WI38 (cell line): Measurements from ENCODE around the gene SMC6.

ENCODE experiments used
- H3K4me3 ChIP-seq: 2 replicates; pipeline ENCODE4 v1.5.1; 2011; ENCODE audit warnings: low read depth, mild to moderate bottlenecking, control low read depth, low read length
- CTCF ChIP-seq: IDR thresholded peaks from 2 replicates; pipeline ENCODE4 v1.5.1; 2012; ENCODE audit warnings: low read depth, mild to moderate bottlenecking, control low read depth, low read length

Gene SMC6

DNA sequence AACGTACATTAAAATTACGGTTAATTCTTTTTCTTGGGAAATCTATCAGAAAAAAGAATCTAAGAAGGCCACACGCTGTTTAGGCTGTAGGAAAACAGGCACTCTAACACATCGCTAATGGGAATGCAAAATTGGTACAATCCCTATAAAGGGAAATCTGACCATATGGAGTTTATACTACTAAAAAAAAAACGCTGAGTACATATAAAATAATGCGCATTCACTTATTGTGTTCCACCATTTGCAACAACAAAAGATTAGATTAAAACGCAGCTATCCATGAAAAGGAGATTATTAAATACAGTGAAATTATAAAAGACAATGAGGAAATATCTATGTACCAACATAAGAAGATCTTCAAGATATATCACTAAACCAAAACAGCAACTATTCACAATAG is 62.8 kb downstream of the SMC6 start:
- TF ChIP-seq CTCF: no peak
- no peak overlapping the region for H3K4me3 ChIP-seq

- TF ChIP-seq CTCF: no peak
- H3K4me3 ChIP-seq: no peak overlapping the region
Measured at GRCh38 chr2:17689010-17689409, 64.6 kb downstream of the SMC6 start.

- TF ChIP-seq CTCF: no peak
Measured at GRCh38 chr2:17688600-17688999, 65.0 kb downstream of the SMC6 start.

GRCh38 chr2:17683981-17684380 is 69.6 kb downstream of the SMC6 start:
- TF ChIP-seq CTCF: no peak
- no peak overlapping the region for H3K4me3 ChIP-seq

More at GRCh38 chr2:17688600-17688999, 65.0 kb downstream of the SMC6 start:
- no peak overlapping the region for H3K4me3 ChIP-seq

GRCh38 chr2:17682098-17682857 is 71.3 kb downstream of the SMC6 start:
- TF ChIP-seq CTCF: no peak
- no peak overlapping the region for H3K4me3 ChIP-seq

GRCh38 chr2:17680119-17680518 is 73.5 kb downstream of the SMC6 start:
- H3K4me3 ChIP-seq: no peak overlapping the region
- TF ChIP-seq CTCF: no peak

GRCh38 chr2:17674817-17675216 is 78.8 kb downstream of the SMC6 start:
- no peak overlapping the region for H3K4me3 ChIP-seq
- TF ChIP-seq CTCF: no peak
